ENCODE measurements around the gene CYS1. TPM values are rescaled to one million over a fixed set of nuclear protein-coding genes. Genes with fewer than 3 reads are reported as not detected.

Gene CYS1
- total RNA-seq, 3 donors from 2014 or later = 1.3 to 2.4 (median 1.6) TPM

DNA sequence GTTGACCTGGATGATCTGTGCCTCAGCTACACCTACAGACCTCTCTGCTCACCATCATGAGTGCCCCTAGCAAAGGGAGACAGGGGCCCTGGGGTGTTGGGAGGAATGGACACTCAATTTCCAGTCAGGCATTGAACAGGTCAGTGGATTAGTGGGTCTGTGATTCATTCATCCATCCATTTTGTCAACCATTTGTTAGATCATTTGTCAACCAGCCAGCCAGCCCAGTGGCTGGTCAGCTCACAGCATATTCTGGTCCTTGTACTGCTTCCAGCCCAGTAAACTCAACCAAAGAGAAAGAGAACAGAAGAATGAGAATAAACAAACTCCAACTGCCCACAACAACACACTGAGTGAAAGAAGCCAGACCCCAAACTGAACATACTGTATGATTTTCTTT, 41.5 kb downstream of the CYS1 start:
- H3K4me1 ChIP-seq = peaks cover 0 to 4% of the 10 kb centered on the region in 2 donors
- no peak overlapping the region for H3K4me3 ChIP-seq
- TF ChIP-seq, protein P1, sequence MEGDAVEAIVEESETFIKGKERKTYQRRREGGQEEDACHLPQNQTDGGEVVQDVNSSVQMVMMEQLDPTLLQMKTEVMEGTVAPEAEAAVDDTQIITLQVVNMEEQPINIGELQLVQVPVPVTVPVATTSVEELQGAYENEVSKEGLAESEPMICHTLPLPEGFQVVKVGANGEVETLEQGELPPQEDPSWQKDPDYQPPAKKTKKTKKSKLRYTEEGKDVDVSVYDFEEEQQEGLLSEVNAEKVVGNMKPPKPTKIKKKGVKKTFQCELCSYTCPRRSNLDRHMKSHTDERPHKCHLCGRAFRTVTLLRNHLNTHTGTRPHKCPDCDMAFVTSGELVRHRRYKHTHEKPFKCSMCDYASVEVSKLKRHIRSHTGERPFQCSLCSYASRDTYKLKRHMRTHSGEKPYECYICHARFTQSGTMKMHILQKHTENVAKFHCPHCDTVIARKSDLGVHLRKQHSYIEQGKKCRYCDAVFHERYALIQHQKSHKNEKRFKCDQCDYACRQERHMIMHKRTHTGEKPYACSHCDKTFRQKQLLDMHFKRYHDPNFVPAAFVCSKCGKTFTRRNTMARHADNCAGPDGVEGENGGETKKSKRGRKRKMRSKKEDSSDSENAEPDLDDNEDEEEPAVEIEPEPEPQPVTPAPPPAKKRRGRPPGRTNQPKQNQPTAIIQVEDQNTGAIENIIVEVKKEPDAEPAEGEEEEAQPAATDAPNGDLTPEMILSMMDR (IDR thresholded peaks at IDR 0.05) = no peak
- TF ChIP-seq POLR2A (IDR thresholded peaks at IDR 0.05) = no peak
- intact Hi-C loops (cut with DNase I; ENCODE audit: low total_unique reads) = no loop called here
- H3K27ac ChIP-seq = no peak overlapping the region
- no peaks in the 10 kb centered on the region for H3K27me3 ChIP-seq
- DNase-seq (ENCODE audit: low spot score in 2 of 2) = no peak
- H3K9me3 ChIP-seq = no peaks in the 10 kb centered on the region
- H3K36me3 ChIP-seq = no peaks in the 10 kb centered on the region

DNA sequence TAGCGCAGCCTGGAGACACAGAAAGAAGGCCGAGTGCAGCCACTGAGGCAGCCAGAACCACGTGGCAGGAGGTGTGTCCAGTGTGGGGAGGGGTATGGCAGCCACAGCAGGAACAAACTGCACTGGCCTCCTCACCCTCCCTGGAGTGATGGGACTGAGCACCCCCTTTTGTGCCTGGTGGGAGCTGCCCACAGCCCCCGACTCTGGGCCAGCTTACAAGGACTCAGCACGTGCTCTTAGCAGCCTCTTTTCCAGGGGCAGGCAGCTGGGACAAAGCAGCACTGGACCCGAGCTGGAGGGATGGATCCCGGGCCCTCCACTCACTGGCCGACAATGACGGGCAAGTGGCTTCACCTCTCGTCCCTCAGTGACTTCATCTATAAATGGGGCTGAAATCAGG, 42.1 kb downstream of the CYS1 start:
- Histone ChIP-seq H3K27ac (no peak overlapping the region), H3K4me1 (peaks cover 0 to 4% of the 10 kb centered on the region in 2 donors), H3K36me3 (no peaks in the 10 kb centered on the region), H3K9me3 (no peaks in the 10 kb centered on the region), H3K4me3 (no peak overlapping the region), H3K27me3 (no peaks in the 10 kb centered on the region)
- TF ChIP-seq POLR2AphosphoS5 (IDR thresholded peaks at IDR 0.05) = no peak
- TF ChIP-seq POLR2A (IDR thresholded peaks at IDR 0.05) = no peak
- TF ChIP-seq, protein P1 (IDR thresholded peaks at IDR 0.05) = no peak
- no peak for DNase-seq (ENCODE audit: low spot score in 2 of 2)
- intact Hi-C loops (cut with DNase I; ENCODE audit: low total_unique reads) = no loop called here

DNA sequence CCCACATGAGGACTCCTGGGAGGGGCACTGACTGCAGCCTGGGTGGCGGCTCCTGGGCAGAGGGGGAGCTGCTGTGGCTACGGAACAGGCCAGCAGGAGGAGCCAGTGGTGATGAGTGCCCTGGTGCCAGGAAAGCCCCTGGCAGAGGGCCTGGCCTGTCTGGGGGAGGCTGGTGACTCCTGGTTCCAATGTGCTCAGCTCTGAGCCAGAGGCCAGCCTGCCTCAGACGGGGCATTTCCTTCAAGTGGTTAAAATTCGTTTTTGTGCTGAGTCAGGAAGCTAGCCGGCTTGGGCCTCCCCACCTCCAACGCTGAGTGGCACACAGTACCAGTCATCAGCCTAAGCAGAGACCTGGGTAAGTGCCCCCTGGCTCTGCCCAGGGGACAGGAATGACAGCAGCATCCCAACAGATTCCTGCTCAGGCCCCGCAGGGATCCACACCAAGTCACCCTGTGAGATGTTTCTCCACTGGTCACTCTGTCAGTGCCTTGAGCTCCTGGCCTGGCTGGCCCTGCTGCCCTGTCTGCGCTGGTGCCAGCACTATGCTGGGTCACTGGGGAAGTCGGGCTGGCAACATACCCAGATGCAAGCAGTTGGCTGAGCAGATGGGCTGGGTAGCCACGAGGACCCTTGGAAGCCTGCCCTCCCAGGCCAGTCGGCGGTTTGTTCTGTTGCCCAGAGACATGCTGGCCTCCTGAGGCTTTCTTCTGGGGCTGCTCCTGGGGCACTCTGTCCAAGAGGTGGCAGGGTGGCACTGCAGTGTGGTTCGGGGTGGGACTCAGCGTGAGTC, 43.9 kb downstream of the CYS1 start:
- intact Hi-C loops (cut with DNase I; ENCODE audit: low total_unique reads) = no loop called here
- Histone ChIP-seq H3K4me3 (no peak overlapping the region), H3K27me3 (no peaks in the 10 kb centered on the region), H3K4me1 (peaks cover 0 to 4% of the 10 kb centered on the region in 2 donors), H3K27ac (peak overlapping the region; percentile 68), H3K36me3 (no peaks in the 10 kb centered on the region), H3K9me3 (no peaks in the 10 kb centered on the region)
- TF ChIP-seq, protein P1 (IDR thresholded peaks at IDR 0.05) = peak; percentile 25 to 39 (median 25)
- no peak for TF ChIP-seq POLR2AphosphoS5 (IDR thresholded peaks at IDR 0.05)
- DNase-seq (ENCODE audit: low spot score in 2 of 2) = no peak

DNA sequence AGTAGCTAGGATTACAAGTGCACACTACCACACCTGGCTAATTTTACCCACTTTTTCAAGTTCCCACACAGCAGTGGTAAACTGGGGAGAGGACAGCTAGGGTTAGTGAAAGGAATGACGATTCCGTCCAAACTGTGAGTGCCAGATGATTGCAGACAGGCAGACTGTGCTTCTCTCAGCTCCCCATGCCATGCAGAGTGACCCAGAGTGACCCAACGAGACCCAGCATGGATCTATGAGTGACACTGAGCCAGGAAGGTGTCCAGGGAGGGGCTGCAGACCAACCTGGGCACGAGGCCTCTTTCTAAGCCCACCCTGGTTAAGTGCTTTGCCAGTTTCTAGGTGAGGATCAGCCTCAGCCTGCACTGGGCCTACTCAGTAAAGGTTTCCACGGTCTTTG, 44.6 kb downstream of the CYS1 start:
- intact Hi-C loops (cut with DNase I; ENCODE audit: low total_unique reads) = no loop called here
- DNase-seq (ENCODE audit: low spot score in 2 of 2) = no peak
- H3K27me3 ChIP-seq = no peaks in the 10 kb centered on the region
- H3K4me1 ChIP-seq = peaks cover 0 to 4% of the 10 kb centered on the region in 2 donors
- H3K9me3 ChIP-seq = no peaks in the 10 kb centered on the region
- H3K36me3 ChIP-seq = no peaks in the 10 kb centered on the region
- peak overlapping the region; percentile 68 for H3K27ac ChIP-seq
- TF ChIP-seq POLR2AphosphoS5 (IDR thresholded peaks at IDR 0.05) (no peak), POLR2A (IDR thresholded peaks at IDR 0.05) (no peak)
- TF ChIP-seq, protein P1 (IDR thresholded peaks at IDR 0.05) = no peak
- no peak overlapping the region for H3K4me3 ChIP-seq

DNA sequence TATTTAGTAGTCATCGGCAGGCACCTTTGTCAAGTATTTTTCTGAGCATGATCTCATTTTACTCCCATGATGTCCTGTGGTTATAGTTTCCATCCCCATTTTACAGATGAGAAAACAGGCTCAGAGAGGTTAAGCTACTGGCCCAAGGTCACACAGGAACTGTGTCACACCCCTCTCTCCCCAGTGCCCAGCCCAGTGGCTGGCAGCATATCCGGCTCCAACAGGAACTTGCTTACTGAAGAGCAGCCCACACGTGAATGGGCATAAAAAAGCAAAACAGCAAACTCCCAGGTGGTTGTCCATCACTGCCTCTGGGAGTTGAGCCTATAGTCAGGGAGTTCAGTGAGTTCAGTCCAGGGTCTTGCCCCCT, 45.2 kb downstream of the CYS1 start:
- DNase-seq (ENCODE audit: low spot score in 2 of 2) = no peak
- no peaks in the 10 kb centered on the region for H3K36me3 ChIP-seq
- H3K4me3 ChIP-seq = no peak overlapping the region
- TF ChIP-seq POLR2AphosphoS5 (IDR thresholded peaks at IDR 0.05) (no peak), POLR2A (IDR thresholded peaks at IDR 0.05) (no peak)
- TF ChIP-seq, protein P1 (IDR thresholded peaks at IDR 0.05) = no peak
- H3K4me1 ChIP-seq = peaks cover 0 to 4% of the 10 kb centered on the region in 2 donors
- no peaks in the 10 kb centered on the region for H3K9me3 ChIP-seq
- no peak overlapping the region for H3K27ac ChIP-seq
- H3K27me3 ChIP-seq = no peaks in the 10 kb centered on the region
- intact Hi-C loops (cut with DNase I; ENCODE audit: low total_unique reads) = no loop called here

Measured in breast epithelium (tissue), 4 donors.